Choroid plexus epithelial cell (primary cell): ENCODE measurements around the gene PPM1B.
"Not testable (repeated sequence)": the region's sequence is repeated elsewhere in the genome, so short reads cannot be mapped to it uniquely, and the experiment has no call there.

ENCODE experiments used
- DNase-seq: peaks from one replicate; pipeline ENCODE4 v3.0.0-alpha.2; 2010; ENCODE audit warnings: low read depth
- H3K4me3 ChIP-seq: 2 replicates; pipeline ENCODE4 v1.5.1; 2011; ENCODE audit warnings: low read depth, mild to moderate bottlenecking, control low read depth, low read length, moderate library complexity
- TF ChIP-seq, protein P1 (sequence below): conservative IDR thresholded peaks from 2 replicates; pipeline ENCODE4 v1.5.1; 2011; ENCODE audit warnings: low read depth, mild to moderate bottlenecking, control low read depth, inconsistent platforms, low read length, moderate library complexity

Gene PPM1B

DNA sequence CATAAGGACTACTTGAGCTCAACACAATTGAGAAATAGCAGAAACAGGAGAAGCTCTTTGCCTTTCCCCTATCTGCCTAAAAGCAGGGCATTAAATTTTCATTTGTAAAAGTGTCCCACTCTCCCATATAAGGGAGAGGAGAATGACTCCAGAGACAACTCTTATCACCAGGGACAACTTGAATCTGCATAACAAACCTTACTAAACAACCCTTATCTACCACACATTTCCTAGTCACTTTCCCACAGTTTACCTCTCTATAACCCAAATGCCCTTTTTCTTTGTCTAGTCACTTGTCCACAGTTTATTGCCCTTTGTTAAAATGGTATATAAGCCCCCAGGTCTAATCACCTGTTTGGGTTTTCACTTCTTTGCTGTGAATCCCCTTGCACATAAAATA, 37.5 kb upstream of the PPM1B start:
- no peak for DNase-seq
- TF ChIP-seq, protein P1, sequence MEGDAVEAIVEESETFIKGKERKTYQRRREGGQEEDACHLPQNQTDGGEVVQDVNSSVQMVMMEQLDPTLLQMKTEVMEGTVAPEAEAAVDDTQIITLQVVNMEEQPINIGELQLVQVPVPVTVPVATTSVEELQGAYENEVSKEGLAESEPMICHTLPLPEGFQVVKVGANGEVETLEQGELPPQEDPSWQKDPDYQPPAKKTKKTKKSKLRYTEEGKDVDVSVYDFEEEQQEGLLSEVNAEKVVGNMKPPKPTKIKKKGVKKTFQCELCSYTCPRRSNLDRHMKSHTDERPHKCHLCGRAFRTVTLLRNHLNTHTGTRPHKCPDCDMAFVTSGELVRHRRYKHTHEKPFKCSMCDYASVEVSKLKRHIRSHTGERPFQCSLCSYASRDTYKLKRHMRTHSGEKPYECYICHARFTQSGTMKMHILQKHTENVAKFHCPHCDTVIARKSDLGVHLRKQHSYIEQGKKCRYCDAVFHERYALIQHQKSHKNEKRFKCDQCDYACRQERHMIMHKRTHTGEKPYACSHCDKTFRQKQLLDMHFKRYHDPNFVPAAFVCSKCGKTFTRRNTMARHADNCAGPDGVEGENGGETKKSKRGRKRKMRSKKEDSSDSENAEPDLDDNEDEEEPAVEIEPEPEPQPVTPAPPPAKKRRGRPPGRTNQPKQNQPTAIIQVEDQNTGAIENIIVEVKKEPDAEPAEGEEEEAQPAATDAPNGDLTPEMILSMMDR: no peak
- H3K4me3 ChIP-seq: no peak overlapping the region

DNA sequence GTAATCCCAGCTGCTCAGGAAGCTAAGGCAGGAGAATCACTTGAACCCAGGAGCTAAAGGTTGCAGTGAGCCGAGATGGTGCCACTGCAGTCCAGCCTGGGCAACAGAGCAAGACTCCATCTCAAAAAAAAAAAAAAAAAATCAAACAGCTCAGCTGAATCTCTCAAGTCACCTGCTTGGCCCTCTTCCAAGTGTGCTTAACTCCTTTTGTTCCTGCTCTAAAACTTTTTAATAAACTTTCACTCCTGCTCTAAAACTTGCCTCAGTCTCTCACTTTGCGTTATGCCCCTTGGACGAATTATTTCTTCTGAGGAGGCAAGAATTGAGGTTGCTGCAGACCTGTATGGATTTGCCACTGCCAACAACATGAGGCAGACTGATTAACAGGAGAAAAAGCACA, 35.1 kb upstream of the PPM1B start:
- H3K4me3 ChIP-seq, DNase-seq: not testable (repeated sequence)

DNA sequence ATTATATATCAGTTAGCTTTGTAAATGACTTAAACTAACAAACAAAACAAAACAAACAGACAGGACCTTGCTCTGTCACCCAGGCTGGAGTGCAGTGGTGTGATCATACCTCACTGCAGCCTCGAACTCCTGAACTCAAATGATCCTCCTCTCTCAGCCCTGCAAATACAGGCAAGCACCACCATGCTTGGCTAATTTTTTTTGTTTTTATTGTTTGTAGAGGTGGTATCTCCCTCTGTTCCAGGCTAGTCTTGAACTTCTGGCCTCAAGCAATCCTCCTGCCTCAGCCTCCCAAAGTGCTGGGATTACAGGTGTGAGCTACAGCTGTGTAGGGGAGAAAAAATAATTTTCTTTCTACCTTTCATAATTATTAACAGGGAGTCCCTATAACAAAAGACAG, 33.8 kb upstream of the PPM1B start:
- TF ChIP-seq, protein P1: no peak
- H3K4me3 ChIP-seq: no peak overlapping the region
- no peak for DNase-seq

DNA sequence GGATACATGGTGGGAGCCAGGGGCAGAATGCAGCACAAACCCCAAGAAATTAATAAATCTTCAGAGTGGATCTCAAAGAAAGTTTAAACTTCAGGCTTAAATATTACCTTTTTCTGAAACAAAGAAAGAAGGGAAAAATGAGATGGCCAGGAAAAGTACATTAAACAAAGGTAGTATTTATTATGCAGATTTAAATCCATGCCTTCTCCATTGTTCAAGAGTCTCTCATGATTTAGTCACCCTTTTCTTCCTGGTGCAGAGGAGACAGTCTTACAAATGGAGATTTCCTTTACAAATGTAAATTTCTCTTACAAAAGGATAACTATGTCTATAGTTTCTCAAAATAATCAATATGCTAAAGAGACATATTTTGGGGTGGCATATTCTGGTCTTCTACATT, 33.4 kb upstream of the PPM1B start:
- no peak for DNase-seq
- no peak overlapping the region for H3K4me3 ChIP-seq
- TF ChIP-seq, protein P1: no peak

DNA sequence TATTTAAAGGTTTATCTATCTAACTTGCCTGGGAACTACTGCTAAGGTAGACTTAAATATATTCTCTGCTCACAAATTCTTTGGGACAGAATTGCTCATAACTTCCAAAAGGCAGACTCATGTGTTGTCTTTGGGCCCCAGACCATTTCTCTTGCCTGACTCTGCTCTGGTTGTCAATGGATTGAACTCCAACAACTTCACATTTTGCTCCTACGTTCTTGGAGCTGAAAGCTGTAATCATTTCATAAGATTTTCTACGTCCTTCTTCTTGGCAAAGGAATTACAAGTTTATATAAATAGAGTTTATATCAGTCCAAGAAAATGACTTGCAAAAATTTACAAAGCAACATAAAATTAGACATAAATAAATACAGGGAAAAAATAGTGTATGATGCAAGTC, 32.9 kb upstream of the PPM1B start:
- TF ChIP-seq, protein P1: no peak
- no peak overlapping the region for H3K4me3 ChIP-seq
- peak; percentile 19 for DNase-seq

DNA sequence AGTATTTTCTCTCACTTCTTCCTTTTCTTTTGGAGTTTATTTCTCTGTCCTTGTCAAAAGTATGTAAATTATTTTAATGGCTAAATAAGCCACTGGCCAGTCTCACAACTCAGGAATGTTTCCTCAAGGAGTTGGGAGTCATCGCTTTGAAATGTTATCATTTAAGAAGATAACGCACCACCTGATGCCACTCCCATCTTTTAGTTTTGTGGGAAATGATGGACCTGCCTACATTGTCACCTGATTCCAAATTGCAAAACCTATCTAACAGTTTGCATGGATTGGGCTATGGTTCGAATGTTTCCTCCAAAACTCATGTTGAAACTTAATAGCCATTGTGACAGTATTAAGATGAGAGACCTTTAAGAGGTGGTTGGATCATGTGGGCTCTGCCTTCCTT, 32.4 kb upstream of the PPM1B start:
- TF ChIP-seq, protein P1: no peak
- no peak overlapping the region for H3K4me3 ChIP-seq
- peak; percentile 42 for DNase-seq

DNA sequence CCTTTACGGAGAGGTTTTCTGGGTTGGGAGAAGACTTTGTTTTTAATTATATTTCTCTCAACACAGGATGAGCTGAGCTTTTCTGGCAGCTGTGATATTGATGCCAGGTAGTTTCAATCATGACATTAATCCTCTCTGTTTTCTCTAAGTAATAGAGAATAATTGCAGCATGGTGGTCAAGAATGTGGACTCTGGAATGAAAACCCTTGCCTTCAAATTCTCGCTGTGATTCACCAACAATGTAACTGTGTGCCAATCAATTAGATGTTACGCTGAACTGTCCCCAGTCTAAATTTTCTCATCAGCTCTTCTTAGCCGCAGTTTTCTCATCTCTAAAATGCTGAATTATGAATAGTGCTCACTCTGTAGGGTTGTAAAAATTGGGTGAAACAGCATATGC, 31.6 kb upstream of the PPM1B start:
- TF ChIP-seq, protein P1: no peak
- H3K4me3 ChIP-seq: no peak overlapping the region
- DNase-seq: no peak

DNA sequence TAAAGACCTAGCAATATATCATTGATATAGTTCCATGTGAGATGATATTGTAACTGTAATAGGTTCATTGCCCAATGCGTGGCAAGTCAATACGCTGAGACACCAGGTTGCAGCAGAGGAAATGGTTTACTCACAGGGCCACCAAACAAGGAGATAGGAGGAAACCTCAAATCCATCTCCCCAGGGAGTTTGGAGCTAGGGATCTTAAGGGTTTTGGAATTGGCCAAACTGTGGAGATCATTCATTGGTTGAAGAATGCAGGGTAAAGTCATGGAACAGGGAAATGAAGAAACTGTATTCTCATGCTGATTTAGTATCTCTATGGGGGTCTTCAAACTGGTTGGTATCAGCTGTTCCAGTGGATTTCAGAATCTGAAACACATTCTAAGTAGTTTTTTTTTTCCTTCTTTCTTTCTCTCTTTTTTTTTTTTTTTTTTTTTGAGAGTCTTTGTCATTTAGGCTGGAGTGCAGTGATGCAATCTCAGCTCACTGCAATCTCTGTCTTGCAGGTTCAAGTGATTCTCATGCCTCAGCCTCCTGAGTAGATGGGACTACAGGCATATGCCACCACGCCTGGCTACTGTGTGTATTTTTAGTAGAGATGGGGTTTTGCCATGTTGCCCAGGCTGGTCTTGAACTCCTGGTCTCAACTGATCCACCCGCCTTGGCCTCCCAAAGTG, 30.7 kb upstream of the PPM1B start:
- DNase-seq: no peak
- H3K4me3 ChIP-seq: no peak overlapping the region
- TF ChIP-seq, protein P1: no peak
